ENCODE measurements around the gene CHN2.

DNA sequence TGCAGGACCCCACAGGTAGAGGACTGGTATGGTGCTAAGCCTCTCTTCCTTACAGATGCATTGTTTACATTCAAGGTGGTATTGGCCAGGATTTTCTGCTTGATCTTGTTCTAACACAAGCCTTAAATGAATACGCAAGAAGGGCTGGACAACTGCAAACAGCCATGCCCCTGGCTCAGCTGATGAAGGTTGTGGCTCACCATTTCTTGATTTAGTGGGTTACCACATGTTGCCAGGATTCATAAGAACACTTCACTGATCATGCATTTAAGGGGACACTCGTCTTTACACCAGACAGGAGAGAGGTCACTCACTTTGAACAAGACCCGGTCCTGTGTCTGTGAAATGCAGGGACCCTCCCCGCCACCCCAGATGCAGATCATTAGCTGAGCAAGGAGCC, 82.2 kb downstream of the CHN2 start:
- no peak for TF ChIP-seq CTCF (IDR thresholded peaks at IDR 0.05)
- TF ChIP-seq POLR2AphosphoS5 (IDR thresholded peaks at IDR 0.05), result no peak
- no peak for TF ChIP-seq POLR2A (IDR thresholded peaks at IDR 0.05)
